DMS79 (cell line): ENCODE data around the gene NTSR1.

Source experiments
- DNase-seq: peaks from one replicate; lab custom pipeline; 2025; lab: John Stamatoyannopoulos, UW

Gene NTSR1

DNA sequence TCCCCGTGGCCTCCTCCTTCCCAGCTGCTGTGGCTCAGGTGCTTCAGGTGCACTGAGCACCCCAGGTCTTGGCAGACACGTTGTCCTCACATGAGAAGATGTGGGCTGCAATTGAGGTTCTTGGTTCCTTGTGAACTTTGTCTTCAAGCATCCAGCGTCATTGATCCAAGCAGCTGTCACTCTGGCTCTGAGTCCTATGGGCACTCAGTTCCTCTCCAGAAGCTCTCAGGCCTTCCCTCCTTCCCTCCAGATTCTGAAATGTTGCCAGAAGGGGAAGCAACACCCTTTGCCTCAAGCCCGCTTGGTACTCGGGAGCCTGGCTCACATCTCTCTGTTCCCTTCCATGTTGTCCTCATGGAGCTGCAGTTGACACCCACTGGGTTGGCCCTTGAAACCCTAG lies 79.2 kb downstream of the NTSR1 start:
- peak; percentile 47 for DNase-seq

DNA sequence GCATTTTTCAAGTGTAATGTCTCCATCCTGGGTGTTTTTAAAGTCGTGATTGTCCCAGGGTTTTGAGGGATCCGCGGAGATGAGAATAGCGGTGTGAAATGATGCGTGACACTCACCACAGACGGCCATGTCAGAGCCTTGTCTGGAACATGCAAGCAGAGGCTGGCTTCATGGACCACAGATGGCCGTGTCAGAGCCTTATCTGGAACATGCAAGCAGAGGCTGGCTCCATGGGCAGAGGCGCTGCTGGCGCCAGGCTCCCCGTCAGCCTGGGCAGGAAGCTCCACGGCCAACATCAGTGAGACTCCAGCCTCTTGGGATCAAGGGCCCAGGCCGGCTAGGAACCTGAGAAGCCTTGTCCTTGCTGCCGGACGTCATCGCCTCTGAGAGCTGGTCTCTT lies 80.0 kb downstream of the NTSR1 start:
- DNase-seq: no peak

DNA sequence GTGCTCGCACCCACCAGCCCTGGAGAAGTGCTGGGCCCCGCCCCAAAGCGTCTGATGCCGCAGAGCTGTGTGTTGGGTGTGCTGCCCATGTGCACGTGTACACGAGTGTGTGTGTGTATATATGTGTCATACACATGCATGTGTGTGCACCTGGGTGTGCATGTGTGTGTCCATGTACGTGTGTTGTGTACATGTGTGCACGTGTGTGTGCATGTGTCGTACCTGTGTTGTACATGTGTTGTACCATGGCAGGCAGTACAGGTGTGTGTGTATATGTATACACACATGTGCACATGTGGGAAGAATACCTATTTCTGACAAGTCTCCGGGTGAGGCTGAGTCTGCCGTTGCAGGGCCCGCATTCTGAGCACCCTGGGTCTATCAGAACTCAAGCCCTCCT lies 81.4 kb downstream of the NTSR1 start:
- no peak for DNase-seq

DNA sequence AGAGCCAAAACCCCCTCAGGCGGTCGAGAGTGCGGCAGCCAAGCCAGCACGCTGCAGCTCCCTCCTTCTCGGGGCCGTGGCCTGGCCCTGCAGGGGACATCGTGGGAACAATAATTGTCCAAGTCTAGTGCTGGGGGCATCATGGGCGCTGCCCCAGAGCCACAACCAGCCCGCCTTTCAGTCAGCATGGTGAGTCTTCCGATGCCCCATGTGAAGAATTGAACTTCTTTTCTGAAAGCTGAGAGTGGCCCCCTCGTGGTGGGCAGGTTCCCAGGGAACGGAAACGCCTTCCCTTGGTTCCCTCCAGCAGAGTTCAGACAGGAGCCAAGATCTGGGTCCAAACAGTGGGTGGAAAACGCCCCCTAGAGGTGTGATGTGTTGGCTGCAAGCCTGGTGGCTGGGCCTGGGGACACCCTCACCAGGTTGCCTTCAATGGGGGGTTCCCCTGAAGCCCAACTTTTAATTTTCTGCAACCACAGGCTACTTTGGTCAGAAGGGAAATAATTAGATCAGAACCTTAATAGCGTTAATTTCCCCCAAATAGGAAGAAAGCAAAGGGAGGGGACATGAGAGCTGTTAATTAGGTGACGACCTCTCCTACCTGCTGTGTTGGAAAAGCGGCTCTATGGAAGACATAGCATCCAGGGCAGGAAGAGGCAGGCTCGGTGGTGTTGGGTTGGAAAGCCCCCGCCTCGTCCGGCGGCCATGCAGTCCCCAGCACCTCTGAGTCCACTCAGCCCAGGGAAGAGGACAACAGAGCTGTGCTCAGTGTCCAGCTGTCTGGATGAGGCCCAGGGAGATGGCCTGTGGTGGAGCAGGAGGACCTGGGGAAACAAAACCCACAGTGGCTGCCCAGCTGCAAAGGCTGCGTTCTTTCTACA lies 82.9 kb downstream of the NTSR1 start:
- DNase-seq: peak; percentile 86

DNA sequence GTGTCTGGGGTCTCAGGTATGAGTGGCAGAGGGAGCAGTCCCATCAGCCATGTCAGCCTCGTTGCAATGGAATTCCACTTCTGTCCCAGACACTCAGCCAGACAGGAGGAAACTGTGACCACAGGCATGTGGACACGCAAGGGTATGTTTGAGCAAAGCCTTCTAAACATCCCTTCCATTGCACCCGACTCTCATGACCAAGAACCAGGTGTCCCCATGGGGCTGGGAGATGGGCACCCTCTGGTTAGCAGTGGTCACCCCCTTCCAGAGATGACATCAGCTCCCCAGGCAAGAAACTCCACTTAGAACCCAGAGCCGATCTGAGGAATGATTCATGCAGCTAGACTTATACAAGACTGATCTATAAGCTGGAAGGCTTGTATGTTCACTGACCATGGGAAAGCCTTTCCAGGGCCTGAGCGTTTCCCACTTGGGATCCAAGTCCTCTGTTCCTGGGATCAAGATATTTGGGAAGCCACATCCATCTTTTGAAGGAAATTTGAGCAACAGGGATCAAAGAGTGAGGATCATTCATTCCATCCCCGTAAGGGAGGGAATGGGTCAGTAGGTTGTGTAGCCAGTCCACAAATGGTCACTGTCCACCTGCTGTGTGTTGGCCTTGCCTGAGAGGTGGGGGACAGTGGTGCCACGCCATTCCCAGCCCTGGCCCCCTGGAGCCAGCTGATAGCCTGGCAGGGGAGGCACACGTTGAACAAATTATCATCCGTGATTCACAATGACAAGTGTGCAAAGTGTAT lies 83.7 kb downstream of the NTSR1 start:
- no peak for DNase-seq

DNA sequence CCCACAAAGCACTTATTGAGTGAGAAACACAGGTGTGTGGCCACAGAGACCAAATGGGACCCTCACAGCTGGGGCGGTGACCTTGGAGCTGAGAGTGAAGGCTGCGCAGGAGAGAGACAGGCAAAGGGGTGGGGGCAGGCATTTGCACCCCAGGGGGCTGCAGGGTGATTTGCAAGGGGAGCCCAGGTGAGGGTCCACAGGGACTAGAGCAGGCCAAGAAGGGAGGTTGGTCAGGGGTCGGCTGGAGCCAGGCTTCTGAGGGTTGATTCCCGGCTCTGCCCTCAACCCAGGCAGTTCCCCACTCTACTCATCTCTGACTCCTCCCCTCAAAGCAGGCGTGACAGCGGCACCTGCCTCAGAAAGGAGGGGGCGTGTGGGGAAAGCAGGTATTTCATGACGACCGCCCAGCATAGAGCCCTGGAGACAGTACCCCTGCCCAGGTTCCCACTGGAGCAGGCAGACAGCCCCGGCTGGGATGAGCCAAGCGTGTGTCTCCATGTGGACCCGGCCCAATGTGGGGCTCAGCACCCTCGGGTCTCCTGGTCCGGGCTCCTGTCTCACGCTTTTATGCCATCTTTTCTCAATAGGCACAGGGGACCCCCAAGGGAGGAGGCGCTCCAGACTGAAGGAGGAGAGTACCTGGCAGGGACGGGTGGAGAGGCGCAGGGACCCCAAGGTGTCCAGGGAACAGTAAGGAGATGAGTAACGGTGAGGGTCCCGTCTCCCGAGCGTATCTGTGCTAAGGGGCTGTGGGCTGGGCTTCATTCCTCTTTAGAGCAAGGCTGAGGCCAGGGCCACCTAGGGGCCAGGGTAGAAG lies 84.5 kb downstream of the NTSR1 start:
- DNase-seq: no peak

DNA sequence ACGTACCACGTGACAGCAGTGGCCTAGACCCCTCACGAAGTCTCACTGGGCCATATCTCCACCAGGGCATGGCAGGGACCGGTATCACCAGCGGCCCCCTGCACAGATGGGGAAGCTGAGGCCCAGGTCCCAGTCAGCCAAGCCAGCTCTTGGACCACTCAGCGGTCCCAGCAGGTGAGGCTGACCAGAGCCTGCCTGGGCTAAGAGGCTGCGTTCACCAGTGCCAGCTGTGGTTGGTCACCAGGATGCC lies 85.0 kb downstream of the NTSR1 start:
- DNase-seq: no peak

DNA sequence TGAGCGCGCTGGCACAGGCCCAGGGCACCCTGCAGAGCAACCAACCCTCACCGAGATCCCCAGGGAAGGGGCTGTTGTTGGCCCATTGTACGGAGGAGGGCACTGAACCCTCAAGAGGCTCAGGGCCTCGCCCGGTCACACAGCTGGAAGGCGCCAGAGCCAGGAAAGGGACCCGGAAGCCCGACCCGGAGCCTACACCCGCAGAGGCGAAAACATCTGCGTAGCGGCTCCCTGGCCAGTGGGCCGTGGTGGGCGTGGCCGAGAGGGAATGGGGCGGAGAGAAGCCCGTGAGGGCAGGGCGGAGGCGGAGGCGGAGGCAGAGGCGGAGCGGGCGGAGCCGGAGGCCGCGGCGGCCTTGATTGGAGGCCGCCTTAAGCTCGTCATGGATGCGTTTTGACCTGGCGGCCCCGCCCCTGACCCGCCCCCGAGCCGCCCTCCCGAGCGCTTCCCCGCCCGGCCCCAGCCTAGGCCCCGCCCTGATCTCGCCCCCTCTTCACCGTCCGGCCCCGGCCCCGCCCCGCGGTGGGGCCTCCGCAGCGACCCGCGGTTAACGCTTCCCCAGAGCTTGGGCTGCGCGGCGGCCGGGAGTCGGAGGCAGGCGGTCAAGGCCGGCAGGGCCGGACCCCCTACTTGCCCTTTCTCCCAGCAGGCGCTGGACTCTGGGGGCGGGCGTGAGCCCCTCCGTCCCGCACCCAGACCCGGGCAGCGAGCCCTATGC lies 85.5 kb downstream of the NTSR1 start:
- DNase-seq: peak; percentile 85

DNA sequence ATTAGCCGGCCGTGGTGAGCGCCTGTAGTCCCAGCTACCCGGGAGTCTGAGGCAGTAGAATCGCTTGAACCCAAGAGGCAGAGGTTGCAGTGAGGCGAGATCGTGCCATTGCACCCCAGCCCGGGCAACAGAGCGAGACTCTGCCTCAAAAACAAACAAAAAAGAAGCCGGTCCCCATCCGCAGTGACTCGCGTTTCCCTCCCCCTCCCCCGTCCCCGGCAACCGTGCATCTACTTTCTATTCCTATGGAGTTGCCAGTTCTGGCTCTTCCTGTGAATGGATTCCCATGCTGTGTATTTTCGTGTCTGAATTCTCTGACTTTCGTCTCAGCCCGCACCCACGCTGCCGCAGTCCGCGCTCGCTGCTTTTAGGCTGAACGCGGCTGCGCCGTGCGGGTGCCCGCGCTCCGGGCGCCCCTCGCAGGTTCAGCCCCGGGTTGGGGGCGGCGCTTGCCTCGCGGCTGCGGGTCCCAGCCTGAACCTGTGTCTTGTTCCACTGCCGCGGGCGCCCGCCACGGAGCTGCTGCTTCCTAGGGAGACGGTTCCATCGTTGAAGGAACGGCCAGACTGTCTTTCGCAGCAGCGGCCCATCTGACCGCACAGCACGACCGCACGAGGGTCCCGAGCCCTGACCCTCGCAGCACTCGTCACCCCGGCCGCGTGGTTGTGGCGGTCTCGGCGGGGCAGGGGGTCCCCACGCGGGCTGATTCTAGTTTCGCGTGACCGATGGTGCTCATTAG lies 86.6 kb downstream of the NTSR1 start:
- DNase-seq: peak; percentile 71

DNA sequence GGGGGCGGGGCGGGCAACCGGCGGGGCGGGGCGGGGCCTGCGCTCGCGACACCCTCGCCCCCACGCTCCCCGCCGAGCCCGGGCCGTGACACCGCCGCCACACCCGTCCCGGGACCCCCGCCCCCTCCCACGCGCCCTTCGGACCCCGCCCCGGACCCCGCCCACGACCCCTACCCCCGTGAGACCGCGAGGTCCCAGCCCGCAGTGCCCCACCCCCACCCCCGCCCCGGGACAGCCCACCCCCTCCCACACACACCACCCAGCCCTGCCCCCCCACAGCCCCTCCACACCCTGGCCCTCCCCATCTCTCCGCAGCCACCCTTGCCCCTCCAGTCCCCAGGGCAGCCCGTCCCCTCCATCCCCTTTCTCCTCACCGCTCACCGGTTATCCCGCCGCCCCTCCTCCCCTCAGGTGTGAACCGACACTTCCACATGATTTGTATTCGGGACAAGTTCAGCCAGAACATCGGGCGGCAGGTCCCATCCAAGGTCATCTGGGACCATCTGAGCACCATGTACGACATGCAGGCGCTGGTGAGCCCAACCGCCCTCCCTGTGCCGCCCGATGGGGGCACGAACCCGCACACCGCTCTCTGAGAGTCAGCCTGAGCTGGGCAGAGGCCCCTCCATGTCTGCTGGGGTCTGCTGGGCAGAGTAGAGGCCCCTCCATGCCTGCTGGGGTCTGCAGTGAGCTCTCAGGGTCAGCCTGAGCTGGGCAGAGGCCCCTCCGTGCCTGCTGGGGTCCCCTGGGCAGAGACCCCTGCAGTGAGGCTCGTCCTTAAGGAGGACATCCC lies 88.3 kb downstream of the NTSR1 start:
- no peak for DNase-seq

DNA sequence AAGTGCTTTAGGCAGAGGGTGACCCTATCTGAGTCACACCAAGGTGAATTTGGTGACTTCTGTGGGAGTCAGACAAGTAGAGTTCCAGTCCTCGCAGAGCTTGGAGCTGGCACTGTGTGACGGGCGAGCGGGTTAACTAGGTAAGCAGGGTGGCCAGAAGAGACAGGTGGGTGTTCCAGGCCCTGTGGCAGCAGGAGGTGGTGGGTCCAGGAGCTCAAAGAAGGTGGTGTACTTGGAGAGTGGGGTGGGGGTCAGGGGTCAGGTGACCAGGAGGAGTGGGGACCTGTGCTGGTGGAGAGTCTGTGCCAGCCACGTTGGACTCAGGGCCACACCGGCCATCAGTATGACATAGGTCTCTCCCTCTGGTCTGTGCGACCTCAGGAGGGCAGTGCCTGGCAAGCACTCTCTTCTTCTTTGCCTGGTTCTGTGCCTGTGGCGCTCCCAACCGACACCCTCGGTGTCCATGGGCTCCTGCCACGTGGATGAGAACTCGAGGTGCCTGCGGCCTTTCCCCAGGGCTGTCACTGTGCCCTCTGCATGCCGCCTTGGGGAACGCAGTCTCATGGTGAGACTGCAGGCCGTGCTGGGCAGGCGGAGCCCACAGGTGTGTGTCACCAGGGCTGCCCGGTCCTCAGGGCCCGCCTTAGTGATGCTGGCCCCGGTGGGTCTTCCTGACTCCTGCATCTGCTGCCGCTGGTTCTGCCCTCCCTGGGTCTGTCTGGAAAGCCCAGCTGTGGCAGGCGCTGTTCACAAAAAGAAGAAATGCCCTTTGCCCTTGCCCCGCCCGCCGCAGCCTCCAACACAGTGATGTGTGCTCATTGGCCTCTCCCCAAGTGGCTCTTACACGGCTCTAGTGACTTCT lies 89.3 kb downstream of the NTSR1 start:
- no peak for DNase-seq

DNA sequence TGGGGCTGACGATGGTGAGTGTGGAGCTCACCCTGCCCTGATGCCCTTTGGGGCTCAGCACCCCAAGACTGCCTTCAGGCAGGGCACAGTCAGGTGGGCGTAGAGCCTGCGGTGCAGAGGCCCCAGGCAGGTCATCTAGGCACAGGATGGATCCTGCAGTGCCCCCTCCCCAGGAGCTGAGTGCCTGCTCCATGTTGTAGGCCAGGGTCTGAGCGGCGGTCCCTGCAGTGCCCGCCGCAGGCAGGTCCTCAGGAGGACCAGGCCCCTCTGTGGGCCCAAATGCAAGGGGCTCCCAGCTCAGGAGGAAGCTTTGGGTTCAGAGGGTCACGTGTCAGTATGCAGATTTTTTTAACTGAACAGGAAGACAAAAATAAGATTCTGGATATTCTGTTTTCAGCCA lies 90.4 kb downstream of the NTSR1 start:
- DNase-seq: no peak

DNA sequence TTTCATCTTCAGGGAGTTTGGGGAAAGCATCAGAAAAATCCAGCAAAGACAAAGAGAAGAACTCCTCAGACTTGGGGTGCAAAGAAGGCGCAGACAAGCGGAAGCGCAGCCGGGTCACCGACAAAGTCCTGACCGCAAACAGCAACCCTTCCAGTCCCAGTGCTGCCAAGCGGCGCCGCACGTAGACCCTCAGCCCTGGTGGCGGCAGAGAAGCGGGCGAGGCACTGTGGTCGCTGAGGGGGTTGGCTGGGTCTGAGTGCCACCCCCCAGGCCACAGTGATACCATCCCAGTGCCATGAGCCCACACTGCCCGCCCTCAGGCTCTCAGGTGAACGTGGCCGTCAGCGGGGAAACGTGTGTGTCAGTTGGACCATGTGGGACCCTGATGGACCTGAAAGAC lies 90.8 kb downstream of the NTSR1 start:
- DNase-seq: no peak

DNA sequence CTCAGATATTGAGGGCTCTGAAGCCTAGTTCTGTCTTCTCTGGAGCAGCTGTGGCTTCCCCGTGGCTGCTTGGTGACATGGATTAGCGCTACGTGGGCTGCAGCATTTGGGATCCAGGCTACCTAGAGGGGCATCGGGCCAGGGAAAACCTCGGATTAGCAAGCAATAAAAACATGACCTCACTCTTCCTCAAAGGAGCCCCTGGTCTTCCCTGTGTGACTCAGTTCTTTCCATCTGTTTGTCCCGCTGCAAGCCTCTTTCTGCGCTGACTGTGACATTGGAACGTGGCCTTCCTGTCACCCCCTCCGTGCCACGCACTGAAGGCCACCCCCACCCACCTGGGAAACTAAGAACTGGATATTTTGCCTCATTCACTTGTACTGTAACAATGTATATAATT lies 91.2 kb downstream of the NTSR1 start:
- DNase-seq: no peak

DNA sequence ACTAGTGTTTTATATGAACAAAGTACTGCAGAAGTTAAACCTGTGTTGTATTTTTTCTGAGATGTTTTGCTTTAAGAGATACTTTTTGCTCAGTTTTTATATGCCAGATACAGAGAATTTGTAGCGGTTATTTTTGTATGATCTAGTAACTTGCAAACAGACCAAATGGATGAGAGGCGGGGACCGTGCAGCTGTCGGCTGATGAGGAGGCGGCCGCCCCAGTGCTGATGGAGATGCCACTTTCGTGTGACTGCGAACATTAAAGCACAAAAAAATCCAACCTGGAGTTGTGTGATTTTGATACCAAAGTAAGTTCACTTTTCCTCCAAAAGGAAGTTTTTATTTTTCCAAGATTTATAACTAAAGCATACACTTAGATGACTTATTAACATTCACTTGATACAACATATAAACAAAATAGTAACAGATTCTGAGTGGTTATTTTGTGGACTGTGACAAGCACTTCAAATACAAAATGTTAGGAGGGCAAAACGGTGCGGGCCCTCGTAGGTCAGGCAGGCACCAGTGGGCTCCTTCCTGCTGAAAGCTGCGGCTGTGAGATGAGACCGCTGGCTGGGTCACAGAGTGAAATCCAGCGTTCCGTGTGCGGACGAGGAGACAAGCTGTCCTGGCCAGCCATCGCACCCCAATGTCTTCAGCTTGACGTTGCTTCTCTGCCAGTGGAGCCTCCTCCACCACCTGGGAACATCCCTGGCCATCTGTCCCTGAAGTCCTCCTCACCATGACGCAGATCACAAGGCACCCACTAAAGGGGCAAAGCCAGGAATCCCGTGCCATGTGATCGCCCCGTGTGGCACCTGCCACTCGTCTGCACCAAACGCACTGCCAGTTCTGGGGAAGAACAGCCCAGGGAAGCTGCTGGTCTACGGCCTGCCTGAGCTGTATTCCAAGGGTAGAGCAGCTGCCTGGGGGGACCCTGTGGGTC lies 92.0 kb downstream of the NTSR1 start:
- no peak for DNase-seq

DNA sequence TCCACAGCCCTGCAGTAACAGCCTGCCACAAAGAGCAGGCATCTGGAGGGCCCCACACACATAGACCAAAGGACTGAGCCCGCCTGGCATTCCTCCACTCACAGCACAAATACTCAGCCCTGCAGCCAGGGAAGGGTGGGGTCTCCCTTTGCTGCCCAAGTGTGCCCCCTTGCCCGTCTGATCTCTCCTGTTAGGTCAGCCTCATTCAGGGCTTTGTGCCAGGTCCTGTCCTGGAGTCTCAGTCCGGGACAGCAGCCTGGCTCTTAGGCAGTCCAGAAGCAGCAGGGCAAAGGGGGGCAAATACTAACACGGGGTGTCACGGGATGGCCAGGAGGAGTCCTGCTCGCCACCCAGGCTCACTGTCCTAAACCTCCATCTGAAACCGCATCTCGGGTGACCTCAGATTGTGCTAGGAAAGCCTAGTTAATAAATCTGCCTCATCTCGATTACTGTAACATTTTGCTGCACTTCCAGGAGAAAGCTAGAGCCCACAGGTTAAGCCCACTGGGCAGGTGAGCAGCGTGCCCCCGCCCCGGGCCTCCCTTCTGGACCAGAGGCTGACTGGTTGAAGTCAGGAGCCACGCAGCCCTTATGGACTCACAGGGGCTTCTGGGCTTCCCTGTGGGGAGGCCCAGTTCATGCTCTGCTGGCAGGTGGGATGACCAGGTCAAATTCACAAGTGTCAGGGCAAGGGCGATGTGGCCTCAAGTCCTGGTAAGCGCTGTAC lies 92.8 kb downstream of the NTSR1 start:
- no peak for DNase-seq

DNA sequence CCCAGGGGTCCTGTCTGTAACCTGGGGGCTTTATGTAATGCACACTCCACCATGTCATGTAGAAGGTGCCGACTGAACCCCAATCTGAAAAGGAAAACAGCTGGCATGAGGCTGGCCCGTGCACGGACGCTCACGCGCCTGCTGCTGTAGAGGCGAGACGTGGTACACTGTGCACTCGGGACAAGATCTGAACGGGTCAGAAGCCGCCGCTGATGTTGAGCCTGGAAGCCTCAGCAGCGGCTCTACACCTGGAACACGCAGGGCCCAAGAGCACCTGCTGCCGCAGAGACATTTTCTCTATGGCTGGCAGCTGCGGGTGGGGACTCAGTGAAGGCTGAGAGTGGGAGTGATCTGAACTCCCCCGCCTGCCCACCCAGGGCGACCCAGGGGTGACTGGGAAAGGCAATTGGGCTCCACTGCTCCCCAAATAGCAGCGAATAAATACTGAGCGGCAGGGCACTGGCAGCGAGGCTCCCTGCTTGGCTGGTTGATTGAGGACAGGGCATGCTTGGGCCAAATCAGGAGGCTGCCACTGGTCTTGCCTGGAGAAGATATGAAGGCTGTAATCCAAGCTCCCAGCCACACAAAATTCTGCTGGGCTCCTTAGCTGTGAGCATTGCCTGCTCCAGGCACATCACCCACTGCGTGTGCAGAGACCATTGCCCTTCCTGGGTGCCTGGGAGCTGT lies 93.5 kb downstream of the NTSR1 start:
- no peak for DNase-seq
